ENCODE measurements around the gene CD47.

The CD47 gene

DNA sequence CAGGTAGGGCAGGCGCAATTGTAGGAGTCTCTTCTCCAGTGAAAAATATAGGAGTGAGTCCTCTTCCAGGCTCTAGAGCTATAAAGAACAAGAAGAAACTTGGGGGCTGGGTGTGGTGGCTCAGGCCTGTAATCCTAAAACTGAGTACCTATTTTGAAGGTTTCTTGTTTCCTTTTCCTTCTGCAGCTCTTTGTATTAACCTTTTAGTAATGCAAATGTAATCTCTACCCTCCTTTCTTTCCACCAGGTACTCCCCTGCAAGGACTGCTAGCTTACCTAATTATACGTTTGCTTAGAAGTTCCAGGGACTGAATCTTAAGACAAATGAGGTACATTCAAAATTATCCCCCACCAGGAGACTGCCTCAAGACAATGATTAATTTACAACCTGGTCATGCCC is 75.9 kb downstream of the CD47 start:
- DNase-seq: no peak

DNA sequence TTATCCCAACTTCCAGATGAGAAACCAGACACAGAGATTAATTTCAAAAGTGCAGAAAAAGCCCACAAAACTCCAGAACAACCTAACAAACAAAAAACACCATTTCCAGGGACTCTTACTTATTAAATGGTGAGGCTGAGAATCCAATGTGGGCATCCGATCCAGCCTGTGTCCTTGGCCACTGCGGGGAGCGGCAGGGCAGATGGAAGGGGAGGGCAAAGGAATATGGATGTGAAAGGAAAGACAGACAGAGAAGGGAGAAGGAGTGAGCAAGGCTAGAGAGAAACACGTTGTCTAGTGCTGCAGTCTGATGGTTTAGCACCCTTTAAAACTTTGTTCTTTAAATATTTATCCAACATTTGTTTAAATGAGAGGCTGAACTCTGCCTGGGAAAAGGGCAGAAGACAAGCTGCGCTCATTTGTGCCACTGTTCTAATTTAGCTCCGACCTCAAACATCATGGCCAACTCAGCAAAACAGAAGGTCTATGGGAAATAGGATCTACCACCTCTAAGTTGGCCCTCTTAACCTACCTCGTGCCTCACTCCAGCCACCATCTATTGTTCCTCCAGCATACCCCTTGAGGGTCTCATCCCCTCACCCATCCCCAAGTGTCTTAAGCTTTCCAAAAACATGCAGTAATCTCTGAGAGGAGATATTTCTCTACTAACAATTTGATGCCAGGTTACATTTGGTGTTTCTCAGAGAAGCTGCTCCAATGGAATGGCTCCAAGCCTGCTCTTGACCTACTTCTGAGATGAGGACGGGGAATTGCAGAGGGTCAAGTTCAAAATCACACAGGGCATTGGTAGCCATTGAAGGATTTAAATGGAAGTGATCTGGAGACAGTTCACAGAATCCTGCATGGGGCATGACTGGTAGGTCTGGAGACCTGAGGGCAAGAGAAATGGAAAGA is 77.4 kb downstream of the CD47 start:
- no peak for DNase-seq

DNA sequence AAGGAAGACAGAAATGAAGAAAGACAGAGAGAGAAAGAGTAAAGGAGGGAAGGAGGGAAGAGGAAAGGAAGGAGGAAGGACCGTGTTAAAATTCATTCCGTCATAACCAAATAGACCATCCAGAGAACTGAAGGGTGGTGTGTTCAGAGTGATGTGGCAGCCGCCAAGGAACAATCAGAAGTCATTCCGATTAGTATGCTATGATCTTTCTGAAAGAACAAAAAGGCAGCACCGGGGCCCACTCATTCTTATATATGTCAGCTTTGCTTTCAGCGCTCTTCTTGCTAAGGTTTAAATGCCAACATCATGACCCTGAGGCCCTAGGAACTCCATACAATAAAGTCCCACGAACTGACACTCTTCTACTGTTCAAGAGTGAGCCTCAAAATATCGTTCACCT is 78.5 kb downstream of the CD47 start:
- DNase-seq: no peak

DNA sequence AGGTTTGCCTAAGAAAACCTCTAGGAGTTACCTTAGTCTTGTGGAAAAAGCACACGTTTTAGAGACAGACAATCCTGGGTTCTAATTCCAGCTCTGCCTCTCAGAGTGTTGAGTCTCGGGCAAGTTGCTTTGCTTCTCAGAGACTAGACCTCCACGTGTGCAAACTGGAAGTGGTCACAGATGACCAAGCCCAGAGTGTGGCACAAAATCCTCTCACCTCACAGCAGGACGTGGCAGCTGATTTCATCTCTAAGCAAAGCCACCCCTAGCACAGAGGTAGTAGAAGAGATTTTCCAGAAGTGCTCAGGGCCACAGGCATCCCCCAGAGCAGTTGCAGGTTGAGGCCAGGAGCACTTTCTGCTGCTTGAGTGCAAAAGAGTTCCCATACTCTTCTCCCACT is 79.2 kb downstream of the CD47 start:
- no peak for DNase-seq

DNA sequence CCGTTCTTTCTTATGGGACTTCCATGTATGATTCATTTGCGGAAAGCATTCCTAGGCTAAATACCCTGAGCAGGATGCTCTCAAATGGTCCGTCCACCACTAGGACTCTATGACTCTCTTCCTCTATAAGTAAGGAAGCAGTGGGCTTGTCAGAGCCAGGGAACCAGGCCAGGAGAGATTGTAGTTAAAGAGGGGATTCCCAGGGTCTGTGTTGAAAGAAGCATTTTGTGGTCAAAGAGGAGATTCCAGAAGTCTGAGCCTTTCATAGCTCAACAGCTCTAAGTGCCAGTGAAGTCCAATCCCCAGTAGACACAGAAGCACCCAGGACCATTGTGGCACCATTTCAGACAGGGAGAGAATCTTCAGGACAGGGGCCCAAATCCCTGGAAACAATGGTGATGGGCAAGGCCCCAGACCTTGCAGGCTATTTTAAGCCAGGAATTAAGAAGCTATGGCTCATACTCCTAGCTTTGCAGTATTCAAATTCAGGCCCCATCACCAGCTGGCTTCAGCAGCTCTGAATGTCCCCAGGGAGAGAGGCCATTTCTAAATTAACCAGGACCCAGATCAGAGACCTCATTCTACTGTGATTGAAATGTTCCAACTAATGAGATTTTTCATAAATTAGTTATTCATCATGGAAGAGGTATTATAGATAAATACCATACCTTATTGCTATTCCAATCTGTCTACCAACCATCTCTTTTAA is 81.7 kb downstream of the CD47 start:
- no peak for DNase-seq

DNA sequence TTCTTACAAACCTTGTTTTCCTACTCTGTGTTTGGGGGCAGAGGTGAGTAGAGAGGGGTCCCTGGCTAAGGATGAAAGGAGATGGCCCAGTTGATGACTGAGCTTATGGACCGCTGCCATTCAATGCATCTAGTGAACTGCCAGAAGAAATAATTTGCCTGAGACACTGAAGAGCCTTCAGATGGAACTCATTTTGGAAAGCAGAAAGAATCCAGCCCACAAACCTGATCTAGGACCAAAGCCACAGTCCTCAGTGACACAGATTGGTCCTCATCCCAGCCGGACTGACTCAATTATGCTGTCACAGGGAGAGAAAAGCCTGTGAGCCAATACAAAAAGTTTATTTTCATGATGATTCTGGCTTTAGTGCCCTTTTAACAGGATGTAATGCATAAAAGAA is 82.7 kb downstream of the CD47 start:
- DNase-seq: no peak

DNA sequence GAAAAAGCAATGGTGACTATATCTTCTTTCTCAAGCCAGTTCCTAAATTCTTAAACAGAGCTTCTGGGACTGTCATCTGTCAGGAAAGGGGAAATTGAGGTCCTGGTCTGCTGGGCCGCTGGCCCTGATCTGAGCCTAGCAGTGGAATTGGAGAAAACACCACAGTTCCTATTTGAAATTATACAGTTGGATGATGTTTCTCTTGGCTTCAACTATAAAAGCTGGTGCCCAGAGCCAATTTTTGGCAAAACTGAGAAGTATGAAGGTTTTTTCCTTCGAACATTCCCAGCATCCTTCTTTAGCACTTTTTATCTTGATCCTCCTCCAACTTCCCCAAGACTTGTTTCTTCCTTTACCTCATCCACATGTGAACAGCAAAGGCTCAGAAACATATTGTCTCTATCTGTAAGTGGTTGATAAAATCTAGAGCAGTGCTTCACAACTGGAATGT is 83.9 kb downstream of the CD47 start:
- DNase-seq: peak in 4 of 58 donors; percentile 15 to 49 (median 25)

DNA sequence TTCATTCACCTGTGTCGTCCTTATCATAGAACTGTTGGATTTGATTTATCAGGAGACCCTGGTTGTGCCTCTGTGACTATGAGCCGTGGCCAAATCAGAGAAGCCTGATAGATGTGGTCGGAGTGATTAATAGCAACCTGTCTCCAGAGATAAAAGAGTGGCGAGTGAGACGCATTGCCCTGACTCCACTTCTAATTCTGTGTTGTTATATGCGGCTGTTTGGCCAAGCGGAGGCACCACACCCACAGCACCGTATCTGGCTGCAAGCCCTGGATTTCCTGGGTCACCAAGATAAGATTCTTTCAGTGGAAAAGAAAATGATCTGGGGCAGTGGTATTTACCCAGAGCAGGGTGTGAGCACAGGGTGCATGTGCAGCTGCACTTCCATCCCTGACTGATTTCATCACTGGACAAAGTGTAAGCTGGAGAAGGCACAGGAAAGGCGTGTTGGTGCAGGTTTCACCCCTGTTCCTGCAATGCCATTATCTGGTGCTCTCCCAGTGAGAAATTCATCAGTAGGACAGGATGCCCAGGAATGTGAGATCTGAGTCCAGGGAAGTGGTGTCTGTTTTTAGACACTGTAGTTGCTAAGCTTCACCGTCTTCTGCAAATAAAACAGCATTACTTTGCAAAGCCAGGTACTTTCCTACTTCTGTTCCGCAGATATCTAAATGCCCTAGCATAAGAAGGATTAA is 84.6 kb downstream of the CD47 start:
- DNase-seq: no peak

DNA sequence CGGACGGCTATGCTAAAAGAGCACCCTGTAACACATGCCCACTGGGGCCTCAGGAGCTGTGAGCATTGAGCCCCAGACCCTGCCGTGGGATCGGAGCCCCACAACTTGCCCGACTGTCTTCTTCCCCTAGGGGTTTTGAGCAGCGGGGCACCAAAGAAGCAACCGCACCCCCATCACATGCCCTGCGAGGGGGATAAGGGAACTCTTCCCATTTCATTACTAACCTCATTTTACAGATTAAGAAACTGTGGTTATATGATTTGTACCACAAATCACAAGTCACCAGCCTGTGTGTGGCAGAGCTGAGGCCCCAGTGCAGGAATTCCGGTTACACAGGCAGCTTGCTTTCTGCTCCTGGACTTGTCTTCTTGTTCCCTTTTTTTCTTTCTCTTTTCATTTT is 86.2 kb downstream of the CD47 start:
- DNase-seq: peak in 1 of 58 donors; percentile 7

DNA sequence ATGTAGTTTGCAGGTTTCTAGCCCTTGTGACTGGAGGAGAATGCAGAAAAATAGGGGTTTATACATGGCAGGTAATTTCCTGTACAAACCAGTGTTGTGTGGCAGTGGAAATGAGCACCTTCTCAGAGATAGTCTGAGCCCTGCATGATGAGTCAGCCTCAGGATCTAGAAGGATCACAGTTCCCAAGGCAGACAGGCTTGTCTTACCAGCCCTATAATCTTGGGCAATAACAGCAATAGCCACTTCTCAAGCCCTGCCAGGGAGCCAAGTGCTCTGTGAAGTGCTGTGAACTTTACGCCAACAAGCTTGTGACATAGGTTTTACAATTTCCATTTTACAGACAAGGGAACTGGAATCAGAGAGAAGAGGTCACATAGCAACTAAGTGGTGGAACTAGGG is 89.4 kb downstream of the CD47 start:
- DNase-seq: no peak

DNA sequence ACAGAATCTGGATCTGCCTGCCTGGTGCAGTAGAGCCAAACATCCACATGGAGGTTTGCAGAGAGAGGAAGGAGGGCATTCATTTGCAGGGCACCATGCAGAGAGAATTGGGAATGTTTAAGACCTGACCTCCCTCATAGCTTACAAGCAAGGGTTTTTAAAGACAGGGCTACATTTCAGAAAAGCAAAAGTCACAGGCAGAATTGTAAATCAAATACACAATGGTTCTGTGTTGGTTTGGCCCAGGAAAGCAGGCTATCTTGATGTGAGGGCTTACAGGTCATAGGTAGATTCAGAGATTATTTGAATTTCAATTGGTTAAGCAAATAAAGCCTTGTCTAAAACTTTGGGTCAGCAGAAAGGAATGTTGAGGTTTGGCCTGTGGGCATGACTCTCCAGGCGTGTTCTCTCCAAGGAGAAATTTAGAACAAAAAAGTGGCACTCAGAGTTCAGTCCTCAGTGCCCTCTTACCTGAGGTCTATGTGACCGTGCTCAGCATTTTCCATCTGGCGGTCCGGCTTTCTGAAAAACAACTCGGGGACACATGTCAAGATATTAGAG is 91.5 kb downstream of the CD47 start:
- no peak for DNase-seq

DNA sequence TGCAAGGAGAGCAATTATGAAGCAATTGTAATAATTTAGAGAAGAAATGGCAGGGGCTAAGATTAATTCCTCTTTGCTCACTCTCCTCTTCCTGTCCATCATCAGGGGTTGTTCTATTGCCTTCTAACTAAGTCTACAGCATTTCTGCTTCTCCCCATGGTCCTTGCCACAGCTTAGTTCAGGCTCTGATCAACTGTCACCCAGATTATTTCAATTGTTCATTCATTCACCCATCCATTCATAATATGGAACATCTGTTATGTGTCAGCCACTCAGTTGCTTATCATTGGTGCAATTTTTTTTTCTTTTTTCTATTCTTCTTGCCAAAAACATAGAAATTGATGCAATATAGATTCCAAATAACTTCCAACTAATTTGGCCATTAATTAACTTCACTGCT is 93.2 kb downstream of the CD47 start:
- no peak for DNase-seq

DNA sequence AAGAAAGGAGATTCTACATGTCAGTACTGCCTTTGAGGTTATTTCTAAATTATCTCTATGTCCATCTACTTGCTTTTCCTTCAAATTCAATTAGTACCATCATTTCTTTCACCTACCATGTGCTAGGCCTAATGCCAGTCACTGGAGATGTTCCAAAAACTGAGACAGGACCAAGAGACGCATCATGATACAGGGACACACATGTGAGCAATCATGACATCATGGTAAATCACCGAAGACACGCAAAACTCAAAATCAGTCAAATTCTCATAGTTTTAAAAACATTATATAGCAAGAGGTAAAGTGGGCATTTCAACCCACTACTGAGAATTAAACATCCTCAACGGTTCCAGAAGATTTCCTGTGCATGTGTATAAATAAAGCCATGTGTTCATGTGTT is 95.0 kb downstream of the CD47 start:
- no peak for DNase-seq

DNA sequence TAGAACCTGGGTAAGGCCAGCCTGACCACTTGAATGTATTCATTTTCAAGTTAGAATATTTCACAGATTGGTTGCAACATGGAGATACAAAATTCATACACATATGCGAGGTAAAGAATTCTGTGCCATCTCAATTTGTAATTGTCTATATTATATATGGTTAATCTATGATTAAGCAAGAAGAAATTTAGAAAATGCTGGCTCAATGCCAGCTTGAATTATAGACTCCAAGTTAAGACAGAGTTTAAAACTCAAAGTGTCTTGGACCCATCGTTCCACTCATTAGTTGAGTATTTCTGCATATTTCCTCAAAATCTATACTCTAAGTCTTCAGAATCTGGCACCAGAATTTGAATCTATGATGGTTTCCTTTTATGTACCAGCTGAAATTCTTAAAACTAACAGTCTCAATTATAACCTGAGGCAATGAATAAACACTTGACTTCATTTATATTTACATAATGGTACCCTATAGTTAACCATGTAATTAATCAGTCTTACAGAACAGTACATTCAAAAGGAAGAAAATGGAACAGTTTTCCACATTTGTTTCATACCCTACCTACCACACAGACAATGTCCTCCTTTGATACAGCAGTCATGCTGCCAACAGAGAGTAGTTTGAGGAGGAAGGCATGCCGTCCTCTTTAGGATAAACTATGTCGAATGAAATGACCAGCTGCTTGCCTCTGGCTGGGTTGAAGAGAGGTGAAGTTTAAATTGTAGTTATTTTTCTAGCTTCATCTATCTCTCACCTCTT is 95.7 kb downstream of the CD47 start:
- DNase-seq: no peak

DNA sequence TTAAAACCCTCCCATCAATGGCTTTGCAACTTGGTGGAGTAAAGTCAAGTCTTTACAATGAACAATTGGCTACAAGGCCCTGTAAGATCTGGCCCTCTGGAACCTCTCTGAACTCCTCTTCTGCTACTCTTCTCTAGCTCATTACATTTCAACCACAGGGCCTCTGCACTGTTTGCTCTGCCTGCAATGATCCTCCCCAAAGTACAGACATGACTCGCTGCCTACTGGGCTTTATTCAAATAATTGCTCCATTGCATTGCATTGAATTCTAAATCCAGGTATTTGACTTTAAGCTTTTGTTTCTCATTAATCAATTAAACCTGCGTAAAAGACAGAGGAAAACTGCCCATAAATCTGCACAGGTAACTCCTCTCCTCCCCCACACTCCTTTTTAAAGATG is 96.7 kb downstream of the CD47 start:
- DNase-seq: no peak

DNA sequence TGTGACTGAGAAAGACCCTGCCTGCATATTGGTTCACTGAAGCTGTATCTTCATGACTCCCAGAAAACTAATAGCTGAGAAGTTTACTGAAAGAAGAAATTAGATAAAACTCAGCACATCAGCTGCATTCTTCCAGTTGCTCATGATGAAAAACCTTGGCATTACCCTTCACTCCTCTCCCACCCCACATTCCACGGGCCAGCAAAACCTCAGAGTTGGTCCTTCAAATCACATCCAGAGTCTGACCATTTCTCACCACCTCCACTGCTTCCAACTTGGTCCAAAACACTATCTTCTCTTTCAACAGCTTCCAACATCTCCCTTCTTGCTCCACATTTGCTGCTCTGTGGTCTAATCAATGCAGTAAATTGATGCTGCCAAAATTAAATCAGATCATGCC is 97.1 kb downstream of the CD47 start:
- no peak for DNase-seq
